DND-41 (cell line): ENCODE data around the gene TBC1D1.

Source experiments
- ATAC-seq: fragments of 200-7000 bp; cut with Tn5 transposase; 3 replicates; pipeline ENCODE4 v1.9.1; 2021; ENCODE audit warnings: low read depth; ENCODE audit not compliant: insufficient read depth
- DNase-seq: peaks from one replicate; pipeline ENCODE4 v3.0.0-alpha.2; 2020
- H2AFZ ChIP-seq: 2 replicates; pipeline ENCODE4 v1.6.0; 2012; ENCODE audit warnings: low read depth, low read length
- H3K27ac ChIP-seq: 2 replicates; pipeline ENCODE4 v1.5.1; 2012; ENCODE audit warnings: low read length, inconsistent platforms
- H3K27me3 ChIP-seq: fragments of 200-600 bp; sonication (generic); 2 replicates; pipeline ENCODE4 v1.6.0; 2012; ENCODE audit warnings: low read length, mild to moderate bottlenecking, inconsistent platforms; ENCODE audit not compliant: insufficient read depth, poor library complexity
- H3K36me3 ChIP-seq: 2 replicates; pipeline ENCODE4 v1.5.1; 2012; ENCODE audit warnings: low read length, inconsistent platforms; ENCODE audit not compliant: insufficient read depth
- H3K4me1 ChIP-seq: 2 replicates; pipeline ENCODE4 v1.5.1; 2012; ENCODE audit warnings: mild to moderate bottlenecking, low read length; ENCODE audit not compliant: insufficient read depth
- H3K4me2 ChIP-seq: 2 replicates; pipeline ENCODE4 v1.6.0; 2012; ENCODE audit warnings: mild to moderate bottlenecking, moderate library complexity, low read length, inconsistent platforms; ENCODE audit not compliant: insufficient read depth
- H3K4me3 ChIP-seq, 2 experiments: fragments of 200-600 bp in 1 of 2; shearing (Covaris generic) in 1 of 2; 2 replicates each; pipeline ENCODE4 v1.5.1; 2012 to 2016; ENCODE audit warnings: inconsistent platforms in 2 of 2, low read length in 2 of 2, mild to moderate bottlenecking in 2 of 2, low read depth in 1 of 2, moderate library complexity in 1 of 2
- H3K79me2 ChIP-seq: 2 replicates; pipeline ENCODE4 v1.6.0; 2012; ENCODE audit warnings: low read length, inconsistent platforms; ENCODE audit not compliant: insufficient read depth
- H3K9ac ChIP-seq: 2 replicates; pipeline ENCODE4 v1.6.0; 2012; ENCODE audit warnings: low read depth, mild to moderate bottlenecking, inconsistent platforms, low read length, moderate library complexity
- H3K9me3 ChIP-seq: 2 replicates; pipeline ENCODE4 v1.5.1; 2012; ENCODE audit warnings: low read length, moderate library complexity, mild to moderate bottlenecking, inconsistent platforms; ENCODE audit not compliant: insufficient read depth, severe bottlenecking
- H4K20me1 ChIP-seq: 2 replicates; pipeline ENCODE4 v1.6.0; 2012; ENCODE audit warnings: low read length; ENCODE audit not compliant: insufficient read depth
- CTCF ChIP-seq: IDR thresholded peaks from 2 replicates; pipeline ENCODE4 v1.5.1; 2012; ENCODE audit warnings: borderline replicate concordance, low read length, moderate library complexity, mild to moderate bottlenecking; ENCODE audit not compliant: poor library complexity, severe bottlenecking; ENCODE audit errors: extremely low read depth
- EZH2 ChIP-seq: IDR thresholded peaks from 3 replicates; pipeline ENCODE4 v1.6.1; 2012; ENCODE audit warnings: borderline replicate concordance, low read depth, mild to moderate bottlenecking, moderate library complexity, low read length, inconsistent platforms; ENCODE audit not compliant: severe bottlenecking

The TBC1D1 gene

GRCh38 chr4:37980246-37980645 lies 89.4 kb downstream of the TBC1D1 start:
- Histone ChIP-seq H3K79me2 (peaks cover 64% of the 10 kb centered on the region), H2AFZ (no peak overlapping the region), H3K9me3 (no peaks in the 10 kb centered on the region), H3K9ac (no peak overlapping the region), H3K4me2 (no peak overlapping the region), H3K4me1 (peaks cover 33% of the 10 kb centered on the region), H3K27me3 (no peaks in the 10 kb centered on the region), H4K20me1 (peaks cover 21% of the 10 kb centered on the region; the same call in 1 of the 2 replicates), H3K27ac (no peak overlapping the region), H3K36me3 (no peaks in the 10 kb centered on the region), H3K4me3 (no peak overlapping the region)
- ATAC-seq = no peak
- TF ChIP-seq CTCF (no peak), EZH2 (no peak)
- DNase-seq = no peak

- Histone ChIP-seq H3K4me2 (no peak overlapping the region), H3K9me3 (no peaks in the 10 kb centered on the region), H3K27me3 (no peaks in the 10 kb centered on the region), H2AFZ (no peak overlapping the region), H3K36me3 (no peaks in the 10 kb centered on the region), H3K9ac (no peak overlapping the region), H3K4me1 (peaks cover 29% of the 10 kb centered on the region), H3K4me3 (no peak overlapping the region), H3K79me2 (peaks cover 73% of the 10 kb centered on the region), H4K20me1 (peaks cover 21% of the 10 kb centered on the region; the same call in 1 of the 2 replicates), H3K27ac (no peak overlapping the region)
- ATAC-seq = no peak
- DNase-seq = no peak
- TF ChIP-seq EZH2 = no peak
- no peak for TF ChIP-seq CTCF
Observed at GRCh38 chr4:37981425-37981824, 90.5 kb downstream of the TBC1D1 start.

DNA sequence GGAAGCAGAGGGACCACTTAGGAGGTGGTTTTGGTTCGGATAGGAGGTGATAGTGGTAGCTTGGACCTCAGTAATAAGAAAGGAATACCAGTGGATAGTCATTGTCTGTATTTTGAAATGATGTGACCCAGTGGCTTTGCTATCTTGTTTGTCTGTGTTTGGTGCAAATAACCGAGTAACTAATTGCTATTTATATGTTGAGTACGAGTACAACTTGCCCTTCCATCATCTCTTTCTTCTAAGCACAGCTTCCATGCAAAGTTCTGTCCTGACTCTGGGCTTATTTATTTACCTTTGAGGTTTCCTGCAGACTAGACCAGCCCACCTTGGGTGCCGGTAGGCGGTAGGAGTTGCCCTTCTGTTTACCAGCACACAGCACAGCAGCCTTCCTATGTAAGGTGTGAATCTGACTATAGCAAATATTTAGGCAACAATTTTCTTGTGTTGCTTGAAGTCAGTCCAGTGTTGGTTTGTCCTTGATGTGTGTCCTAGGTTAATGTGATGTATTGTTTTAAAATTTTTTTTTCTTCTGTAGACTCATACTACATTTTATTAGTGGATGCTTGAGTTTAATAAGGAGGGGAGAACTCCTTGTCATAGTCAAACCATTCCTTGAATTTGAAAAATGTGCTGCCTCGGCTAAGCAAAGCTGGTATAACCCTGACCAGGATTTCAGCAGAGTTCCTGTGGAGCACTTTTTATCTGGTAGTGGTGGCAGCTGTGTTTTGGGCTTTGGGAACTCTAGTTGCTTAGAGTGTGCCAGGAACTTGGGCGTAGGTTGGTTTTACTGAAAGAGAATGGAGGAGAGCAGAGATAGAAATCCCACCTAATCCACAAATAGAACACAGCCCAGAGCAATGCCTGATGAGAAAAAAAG lies 91.2 kb downstream of the TBC1D1 start:
- Histone ChIP-seq H2AFZ (no peak overlapping the region), H3K79me2 (peaks cover 75% of the 10 kb centered on the region), H3K4me1 (peaks cover 23% of the 10 kb centered on the region), H3K4me3 (no peak overlapping the region), H4K20me1 (peaks cover 23% of the 10 kb centered on the region; the same call in 1 of the 2 replicates), H3K27me3 (no peaks in the 10 kb centered on the region), H3K4me2 (no peak overlapping the region), H3K9ac (no peak overlapping the region), H3K9me3 (no peaks in the 10 kb centered on the region), H3K27ac (no peak overlapping the region), H3K36me3 (no peaks in the 10 kb centered on the region)
- no peak for ATAC-seq
- no peak for DNase-seq
- no peak for TF ChIP-seq CTCF
- TF ChIP-seq EZH2 = no peak
